ENCODE data around the gene FAM120A.
A peak's percentile ranks its signal among the peaks of the same experiment; 100 is the strongest.
"Not testable (repeated sequence)": the region's sequence is repeated elsewhere in the genome, so short reads cannot be mapped to it uniquely, and the experiment has no call there.

FAM120A gene

GRCh38 chr9:93450945-93451815 lies at the start of gene FAM120A:
Gene FAM120A, plus strand, starts transcription at chr9:93451685. Its CDS starts 231 bp downstream, at chr9:93451916.
- no peak for FAIRE-seq

GRCh38 chr9:93406371-93406770 lies 45.1 kb upstream of the FAM120A start:
- no peak for FAIRE-seq

GRCh38 chr9:93413530-93413929 lies 38.0 kb upstream of the FAM120A start:
- no peak for FAIRE-seq

- no peak for FAIRE-seq
Observed at GRCh38 chr9:93415176-93415690, 36.3 kb upstream of the FAM120A start.

GRCh38 chr9:93416530-93417235 lies 34.8 kb upstream of the FAM120A start:
- FAIRE-seq, result no peak

- no peak for FAIRE-seq
Observed at GRCh38 chr9:93417538-93417937, 33.9 kb upstream of the FAM120A start.

GRCh38 chr9:93419023-93419422 lies 32.5 kb upstream of the FAM120A start:
- FAIRE-seq, result no peak

GRCh38 chr9:93422977-93423616 lies 28.4 kb upstream of the FAM120A start:
- no peak for FAIRE-seq

- FAIRE-seq, result no peak
Observed at GRCh38 chr9:93427655-93428379, 23.7 kb upstream of the FAM120A start.

GRCh38 chr9:93431539-93432105 lies 19.9 kb upstream of the FAM120A start:
- no peak for FAIRE-seq

- no peak for FAIRE-seq
Observed at GRCh38 chr9:93432964-93433363, 18.5 kb upstream of the FAM120A start.

- FAIRE-seq, result no peak
Observed at GRCh38 chr9:93434056-93434455, 17.4 kb upstream of the FAM120A start.

GRCh38 chr9:93435386-93435785 lies 16.1 kb upstream of the FAM120A start:
- FAIRE-seq, result no peak

- FAIRE-seq, result no peak
Observed at GRCh38 chr9:93436218-93436617, 15.3 kb upstream of the FAM120A start.

- FAIRE-seq, result no peak
Observed at GRCh38 chr9:93436655-93437407, 14.7 kb upstream of the FAM120A start.

GRCh38 chr9:93437996-93438395 lies 13.5 kb upstream of the FAM120A start:
- no peak for FAIRE-seq

GRCh38 chr9:93439301-93439700 lies 12.2 kb upstream of the FAM120A start:
- not testable (repeated sequence) for FAIRE-seq

- FAIRE-seq, result no peak
Observed at GRCh38 chr9:93440896-93441580, 10.4 kb upstream of the FAM120A start.

GRCh38 chr9:93446073-93446472 lies 5.4 kb upstream of the FAM120A start:
- no peak for FAIRE-seq

GRCh38 chr9:93447655-93448054 lies 3.8 kb upstream of the FAM120A start:
- FAIRE-seq, result peak; percentile 69
